ENCODE measurements around the gene HMGN3.
"Not testable (repeated sequence)": the region's sequence is repeated elsewhere in the genome, so short reads cannot be mapped to it uniquely, and the experiment has no call there.

The HMGN3 gene

GRCh38 chr6:79256770-79257169 lies 22.3 kb upstream of the HMGN3 start:
- H3K4me1 ChIP-seq (ENCODE audit: control insufficient read depth, insufficient read depth, low read length, poor library complexity, severe bottlenecking); H3K36me3 ChIP-seq (ENCODE audit: control insufficient read depth, insufficient read depth, low read length); H3K27me3 ChIP-seq (replicated peaks; ENCODE audit: control insufficient read depth, insufficient read depth, low read length, poor library complexity, severe bottlenecking); DNase-seq; H3K27ac ChIP-seq (ENCODE audit: insufficient read depth, low read length, poor library complexity, severe bottlenecking); H3K9me3 ChIP-seq (ENCODE audit: control insufficient read depth, low read length); H3K4me3 ChIP-seq (ENCODE audit: insufficient read depth, low read depth, low read length, poor library complexity, severe bottlenecking): not testable (repeated sequence)

- H3K4me1 ChIP-seq (ENCODE audit: control insufficient read depth, insufficient read depth, low read length, poor library complexity, severe bottlenecking); H3K9me3 ChIP-seq (ENCODE audit: control insufficient read depth, low read length); H3K36me3 ChIP-seq (ENCODE audit: control insufficient read depth, insufficient read depth, low read length); H3K27ac ChIP-seq (ENCODE audit: insufficient read depth, low read length, poor library complexity, severe bottlenecking); DNase-seq; H3K27me3 ChIP-seq (replicated peaks; ENCODE audit: control insufficient read depth, insufficient read depth, low read length, poor library complexity, severe bottlenecking); H3K4me3 ChIP-seq (ENCODE audit: insufficient read depth, low read depth, low read length, poor library complexity, severe bottlenecking): not testable (repeated sequence)
Measured at GRCh38 chr6:79255086-79255485, 20.6 kb upstream of the HMGN3 start.

GRCh38 chr6:79250559-79250958 lies 16.1 kb upstream of the HMGN3 start:
- Histone ChIP-seq H3K27ac (ENCODE audit: insufficient read depth, low read length, poor library complexity, severe bottlenecking) (no peak overlapping the region), H3K27me3 (replicated peaks; ENCODE audit: control insufficient read depth, insufficient read depth, low read length, poor library complexity, severe bottlenecking) (no peaks in the 10 kb centered on the region), H3K36me3 (ENCODE audit: control insufficient read depth, insufficient read depth, low read length) (no peaks in the 10 kb centered on the region), H3K9me3 (ENCODE audit: control insufficient read depth, low read length) (no peaks in the 10 kb centered on the region), H3K4me1 (ENCODE audit: control insufficient read depth, insufficient read depth, low read length, poor library complexity, severe bottlenecking) (no peaks in the 10 kb centered on the region), H3K4me3 (ENCODE audit: insufficient read depth, low read depth, low read length, poor library complexity, severe bottlenecking) (no peak overlapping the region)
- no peak for DNase-seq

GRCh38 chr6:79250107-79250514 lies 15.6 kb upstream of the HMGN3 start:
- Histone ChIP-seq H3K9me3 (ENCODE audit: control insufficient read depth, low read length) (no peaks in the 10 kb centered on the region), H3K4me1 (ENCODE audit: control insufficient read depth, insufficient read depth, low read length, poor library complexity, severe bottlenecking) (no peaks in the 10 kb centered on the region), H3K27me3 (replicated peaks; ENCODE audit: control insufficient read depth, insufficient read depth, low read length, poor library complexity, severe bottlenecking) (no peaks in the 10 kb centered on the region), H3K36me3 (ENCODE audit: control insufficient read depth, insufficient read depth, low read length) (no peaks in the 10 kb centered on the region), H3K27ac (ENCODE audit: insufficient read depth, low read length, poor library complexity, severe bottlenecking) (no peak overlapping the region), H3K4me3 (ENCODE audit: insufficient read depth, low read depth, low read length, poor library complexity, severe bottlenecking) (no peak overlapping the region)
- DNase-seq, result no peak

- Histone ChIP-seq H3K4me3 (ENCODE audit: insufficient read depth, low read depth, low read length, poor library complexity, severe bottlenecking) (no peak overlapping the region), H3K9me3 (ENCODE audit: control insufficient read depth, low read length) (no peaks in the 10 kb centered on the region), H3K27ac (ENCODE audit: insufficient read depth, low read length, poor library complexity, severe bottlenecking) (no peak overlapping the region), H3K36me3 (ENCODE audit: control insufficient read depth, insufficient read depth, low read length) (no peaks in the 10 kb centered on the region), H3K4me1 (ENCODE audit: control insufficient read depth, insufficient read depth, low read length, poor library complexity, severe bottlenecking) (no peaks in the 10 kb centered on the region), H3K27me3 (replicated peaks; ENCODE audit: control insufficient read depth, insufficient read depth, low read length, poor library complexity, severe bottlenecking) (no peaks in the 10 kb centered on the region)
- no peak for DNase-seq
Measured at GRCh38 chr6:79249136-79249535, 14.7 kb upstream of the HMGN3 start.

GRCh38 chr6:79246891-79247290 lies 12.4 kb upstream of the HMGN3 start:
- Histone ChIP-seq H3K36me3 (ENCODE audit: control insufficient read depth, insufficient read depth, low read length) (no peaks in the 10 kb centered on the region), H3K27me3 (replicated peaks; ENCODE audit: control insufficient read depth, insufficient read depth, low read length, poor library complexity, severe bottlenecking) (no peaks in the 10 kb centered on the region), H3K9me3 (ENCODE audit: control insufficient read depth, low read length) (no peaks in the 10 kb centered on the region), H3K27ac (ENCODE audit: insufficient read depth, low read length, poor library complexity, severe bottlenecking) (no peak overlapping the region), H3K4me3 (ENCODE audit: insufficient read depth, low read depth, low read length, poor library complexity, severe bottlenecking) (no peak overlapping the region), H3K4me1 (ENCODE audit: control insufficient read depth, insufficient read depth, low read length, poor library complexity, severe bottlenecking) (no peaks in the 10 kb centered on the region)
- no peak for DNase-seq

GRCh38 chr6:79241228-79241627 lies 6.7 kb upstream of the HMGN3 start:
- Histone ChIP-seq H3K27me3 (replicated peaks; ENCODE audit: control insufficient read depth, insufficient read depth, low read length, poor library complexity, severe bottlenecking) (no peaks in the 10 kb centered on the region), H3K36me3 (ENCODE audit: control insufficient read depth, insufficient read depth, low read length) (no peaks in the 10 kb centered on the region), H3K9me3 (ENCODE audit: control insufficient read depth, low read length) (no peaks in the 10 kb centered on the region), H3K27ac (ENCODE audit: insufficient read depth, low read length, poor library complexity, severe bottlenecking) (no peak overlapping the region), H3K4me3 (ENCODE audit: insufficient read depth, low read depth, low read length, poor library complexity, severe bottlenecking) (no peak overlapping the region), H3K4me1 (ENCODE audit: control insufficient read depth, insufficient read depth, low read length, poor library complexity, severe bottlenecking) (no peaks in the 10 kb centered on the region)
- DNase-seq, result no peak

GRCh38 chr6:79240509-79240908 lies 6.0 kb upstream of the HMGN3 start:
- Histone ChIP-seq H3K4me3 (ENCODE audit: insufficient read depth, low read depth, low read length, poor library complexity, severe bottlenecking) (no peak overlapping the region), H3K9me3 (ENCODE audit: control insufficient read depth, low read length) (no peaks in the 10 kb centered on the region), H3K27ac (ENCODE audit: insufficient read depth, low read length, poor library complexity, severe bottlenecking) (no peak overlapping the region), H3K27me3 (replicated peaks; ENCODE audit: control insufficient read depth, insufficient read depth, low read length, poor library complexity, severe bottlenecking) (no peaks in the 10 kb centered on the region), H3K36me3 (ENCODE audit: control insufficient read depth, insufficient read depth, low read length) (no peaks in the 10 kb centered on the region), H3K4me1 (ENCODE audit: control insufficient read depth, insufficient read depth, low read length, poor library complexity, severe bottlenecking) (no peaks in the 10 kb centered on the region)
- DNase-seq, result no peak

- Histone ChIP-seq H3K9me3 (ENCODE audit: control insufficient read depth, low read length) (no peaks in the 10 kb centered on the region), H3K27ac (ENCODE audit: insufficient read depth, low read length, poor library complexity, severe bottlenecking) (no peak overlapping the region), H3K4me3 (ENCODE audit: insufficient read depth, low read depth, low read length, poor library complexity, severe bottlenecking) (no peak overlapping the region), H3K27me3 (replicated peaks; ENCODE audit: control insufficient read depth, insufficient read depth, low read length, poor library complexity, severe bottlenecking) (no peaks in the 10 kb centered on the region), H3K36me3 (ENCODE audit: control insufficient read depth, insufficient read depth, low read length) (no peaks in the 10 kb centered on the region), H3K4me1 (ENCODE audit: control insufficient read depth, insufficient read depth, low read length, poor library complexity, severe bottlenecking) (no peaks in the 10 kb centered on the region)
- DNase-seq, result no peak
Measured at GRCh38 chr6:79239536-79240168, 5.2 kb upstream of the HMGN3 start.

GRCh38 chr6:79238919-79239318 lies 4.4 kb upstream of the HMGN3 start:
- H3K27me3 ChIP-seq (replicated peaks; ENCODE audit: control insufficient read depth, insufficient read depth, low read length, poor library complexity, severe bottlenecking), result no peaks in the 10 kb centered on the region
- no peaks in the 10 kb centered on the region for H3K36me3 ChIP-seq (ENCODE audit: control insufficient read depth, insufficient read depth, low read length)
- DNase-seq, result no peak
- no peak overlapping the region for H3K4me3 ChIP-seq (ENCODE audit: insufficient read depth, low read depth, low read length, poor library complexity, severe bottlenecking)
- no peaks in the 10 kb centered on the region for H3K9me3 ChIP-seq (ENCODE audit: control insufficient read depth, low read length)
- no peak overlapping the region for H3K27ac ChIP-seq (ENCODE audit: insufficient read depth, low read length, poor library complexity, severe bottlenecking)
- no peaks in the 10 kb centered on the region for H3K4me1 ChIP-seq (ENCODE audit: control insufficient read depth, insufficient read depth, low read length, poor library complexity, severe bottlenecking)
